DMS 273 (cell line): ENCODE results near the gene SLIT3.
"Not testable (repeated sequence)": the region's sequence is repeated elsewhere in the genome, so short reads cannot be mapped to it uniquely, and the experiment has no call there.

Experiments used
- DNase-seq: peaks from one replicate; lab custom pipeline; 2025; ENCODE audit not compliant: unreplicated experiment; lab: John Stamatoyannopoulos, UW

SLIT3 gene

DNA sequence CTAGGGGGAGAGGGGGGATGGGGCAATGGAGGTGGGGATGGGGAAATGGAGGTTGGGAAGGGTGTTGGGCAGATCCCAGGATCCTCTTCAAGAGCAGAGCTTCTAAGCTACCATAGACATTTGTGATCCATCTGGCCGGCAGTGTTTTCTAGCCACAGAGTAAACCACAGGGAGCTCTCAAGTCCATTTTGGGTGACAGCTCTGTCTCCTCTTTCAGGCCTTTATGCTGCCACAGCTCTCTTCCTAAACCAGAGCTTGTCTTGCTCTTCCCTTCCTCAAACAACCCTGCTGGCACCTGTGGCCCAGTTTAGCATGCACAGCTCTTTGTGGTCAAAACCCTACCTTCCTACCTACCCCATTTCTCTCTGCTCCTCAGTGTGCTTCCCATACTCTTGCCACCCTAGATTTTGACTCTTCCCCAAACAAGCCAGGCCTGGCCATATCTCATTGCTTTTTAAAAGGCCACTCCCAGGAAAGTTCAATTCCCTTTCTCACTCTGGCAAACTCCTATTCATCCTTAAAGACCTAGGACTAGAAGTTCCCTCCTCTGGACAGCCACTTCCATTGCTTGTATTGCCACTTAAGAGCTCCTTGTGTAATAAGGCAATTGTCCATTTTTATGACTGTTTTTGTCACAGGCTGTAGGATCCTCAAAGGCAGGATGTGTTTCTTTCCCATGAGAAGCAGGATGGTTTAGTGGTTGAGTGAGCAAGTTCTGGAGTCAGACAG lies 637.5 kb downstream of the SLIT3 start:
- no peak for DNase-seq

DNA sequence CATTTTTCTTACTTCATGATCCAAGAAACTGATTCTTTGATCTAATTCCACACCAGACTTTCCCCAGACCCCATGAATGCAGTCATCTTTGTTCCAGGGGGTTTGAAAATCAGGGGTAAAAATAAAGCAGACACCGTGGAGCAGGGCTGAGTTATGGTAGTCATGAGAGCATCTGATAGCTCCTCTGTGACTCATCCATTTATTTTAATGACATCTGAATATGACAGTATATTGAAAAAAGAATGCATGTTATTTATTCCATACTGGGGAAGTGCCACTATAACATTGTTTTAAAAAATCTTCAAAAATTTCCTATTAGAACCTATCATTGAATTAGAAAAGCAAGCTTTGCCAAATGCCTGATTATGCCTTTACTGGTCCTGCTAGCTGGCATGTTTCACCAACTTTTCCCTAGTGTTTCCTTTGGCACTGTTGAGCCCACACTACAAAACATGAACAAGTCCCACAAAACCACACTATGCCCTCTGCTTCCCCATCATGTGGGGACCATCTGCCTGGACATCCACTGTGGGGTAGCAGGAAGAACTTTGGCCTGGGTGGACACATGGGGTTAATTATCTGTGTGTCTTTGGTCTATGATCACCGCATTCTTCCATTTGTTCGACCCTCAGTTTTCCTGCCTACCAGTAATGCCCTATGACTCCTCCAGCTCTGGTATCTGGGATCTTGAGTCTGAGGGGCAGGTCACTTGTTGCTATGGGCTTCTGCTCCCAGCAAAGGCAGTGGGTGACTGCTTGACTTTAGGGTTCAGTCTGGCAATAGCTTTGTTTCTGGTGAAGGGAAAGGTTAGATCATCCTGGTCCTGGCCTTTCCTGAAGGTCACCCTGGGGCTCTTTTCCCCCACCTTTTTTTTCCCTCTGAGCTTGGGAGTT lies 639.1 kb downstream of the SLIT3 start:
- no peak for DNase-seq

DNA sequence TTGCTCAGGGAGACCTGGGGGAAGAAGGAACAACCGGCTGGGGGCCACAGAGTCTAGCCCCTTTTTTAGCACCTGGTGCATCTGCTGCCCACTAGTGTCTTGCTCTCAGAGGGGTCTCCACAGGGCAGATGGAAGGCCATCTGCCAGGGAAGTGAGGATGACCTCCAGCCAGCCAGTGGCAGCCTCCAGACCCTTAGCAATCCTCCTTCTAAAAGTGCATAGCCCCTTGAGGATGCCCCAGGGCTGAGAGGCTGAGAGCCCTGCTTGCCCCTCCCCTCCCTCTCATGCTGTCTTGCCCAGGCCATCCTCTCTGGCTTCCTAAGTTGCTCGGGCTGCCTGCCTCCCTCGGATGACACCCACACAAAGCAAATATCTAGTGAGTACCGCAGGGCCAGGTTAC lies 640.2 kb downstream of the SLIT3 start:
- no peak for DNase-seq

DNA sequence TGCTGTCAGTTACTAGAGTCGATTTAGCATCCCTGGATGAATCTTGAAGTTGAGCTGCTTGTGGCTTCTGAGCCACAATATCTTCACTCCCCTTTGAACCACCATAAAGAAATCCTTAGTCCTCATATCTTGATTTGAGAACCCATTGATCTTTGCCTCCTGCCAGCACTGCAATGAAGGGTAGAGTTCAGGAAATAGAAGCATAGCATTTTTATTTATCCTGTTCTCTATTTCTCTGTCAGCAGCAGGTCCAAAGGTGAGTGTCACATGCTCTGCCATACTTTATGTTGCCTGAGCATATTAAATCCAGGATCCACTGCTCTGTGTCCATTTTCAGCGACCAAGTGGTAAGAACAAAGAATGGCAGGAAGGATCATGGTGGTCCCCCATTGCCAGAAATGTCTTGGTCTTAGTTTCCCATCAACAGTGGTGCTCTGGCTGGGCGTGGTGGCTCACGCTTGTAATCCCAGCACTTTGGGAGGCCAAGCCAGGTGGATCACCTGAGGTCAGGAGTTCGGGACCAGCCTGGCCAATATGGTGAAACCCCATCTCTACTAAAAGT lies 641.6 kb downstream of the SLIT3 start:
- no peak for DNase-seq

DNA sequence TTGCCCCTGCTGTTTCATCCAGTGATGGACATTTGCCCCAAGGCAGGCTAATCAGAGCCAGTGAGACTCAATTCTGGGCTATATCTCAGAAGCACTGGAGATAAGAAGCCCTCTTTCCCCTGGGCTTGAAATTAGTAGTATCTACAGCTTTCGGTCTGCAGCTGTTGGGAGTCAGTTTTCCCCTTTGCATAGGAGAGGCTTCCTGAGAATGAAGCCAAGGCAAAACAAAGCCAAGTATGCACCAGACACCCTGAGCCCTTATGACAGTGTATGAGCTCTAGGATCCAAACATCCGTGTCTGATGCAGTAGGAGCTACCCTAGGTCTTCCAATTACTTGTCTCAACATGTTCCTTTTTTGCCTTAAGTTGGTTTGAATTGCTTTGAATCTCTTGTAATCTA lies 642.5 kb downstream of the SLIT3 start:
- no peak for DNase-seq

DNA sequence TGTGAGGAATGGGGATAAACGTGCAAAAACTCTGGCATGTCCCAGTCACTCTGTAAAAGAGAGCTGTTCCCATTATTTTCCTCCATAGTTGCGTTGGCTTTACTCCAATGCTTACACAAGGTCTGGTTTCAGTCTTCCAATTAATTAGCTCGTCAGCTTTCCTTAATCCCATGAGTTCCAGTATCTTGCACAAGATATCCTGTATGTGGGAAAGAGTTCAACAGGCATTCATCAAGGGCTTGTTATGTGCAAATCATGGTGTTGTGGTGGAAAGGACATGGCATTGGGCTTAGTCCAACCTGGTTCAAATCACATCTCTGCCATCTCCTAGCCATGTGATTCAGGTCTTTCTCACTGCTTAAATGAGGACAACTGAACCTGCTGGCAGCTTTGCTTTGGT lies 644.3 kb downstream of the SLIT3 start:
- peak; percentile 18 for DNase-seq

DNA sequence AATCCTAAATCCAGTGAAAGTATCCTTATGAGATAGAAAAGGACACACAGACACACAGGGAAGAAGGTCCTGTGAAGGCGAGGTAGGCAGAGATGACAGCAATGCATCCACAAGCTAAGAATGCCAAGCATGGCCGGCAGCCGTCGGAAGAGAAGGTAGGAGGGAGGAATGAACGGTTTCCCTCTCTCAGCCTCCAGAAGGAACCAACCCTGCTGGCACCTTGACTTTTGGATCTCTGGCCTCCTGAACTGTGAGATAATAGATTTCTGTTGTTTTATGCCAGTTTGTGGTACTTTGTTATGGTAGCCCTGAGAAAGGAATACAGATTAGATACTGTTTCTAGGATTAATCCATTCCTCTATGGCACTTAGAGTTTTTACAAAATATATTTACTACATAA lies 645.6 kb downstream of the SLIT3 start:
- no peak for DNase-seq

DNA sequence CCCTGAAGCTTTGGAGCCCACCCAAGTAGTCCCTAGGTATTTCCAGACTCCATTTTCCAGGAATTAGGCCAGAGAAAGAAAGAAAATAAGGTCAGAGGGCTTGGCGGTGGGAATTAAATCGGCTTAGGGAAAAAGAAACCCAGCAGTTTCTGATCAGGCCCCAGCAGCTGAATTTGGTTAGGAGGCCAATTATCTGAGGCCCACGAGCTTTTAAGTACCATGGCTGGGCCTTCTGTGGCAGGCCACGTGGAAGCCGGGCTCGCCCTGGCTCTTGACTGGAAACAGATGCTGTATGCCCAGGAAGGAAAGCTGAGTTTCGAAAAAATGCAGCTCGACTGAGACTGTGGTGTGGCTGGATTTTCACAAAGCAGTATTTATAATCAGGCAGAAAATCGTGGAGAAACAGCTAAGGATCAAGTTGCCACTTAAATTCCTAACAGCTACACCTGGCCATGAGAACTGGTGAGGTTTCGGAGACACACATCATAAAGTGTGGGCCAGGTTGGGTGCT lies 646.7 kb downstream of the SLIT3 start:
- DNase-seq, result peak; percentile 45

DNA sequence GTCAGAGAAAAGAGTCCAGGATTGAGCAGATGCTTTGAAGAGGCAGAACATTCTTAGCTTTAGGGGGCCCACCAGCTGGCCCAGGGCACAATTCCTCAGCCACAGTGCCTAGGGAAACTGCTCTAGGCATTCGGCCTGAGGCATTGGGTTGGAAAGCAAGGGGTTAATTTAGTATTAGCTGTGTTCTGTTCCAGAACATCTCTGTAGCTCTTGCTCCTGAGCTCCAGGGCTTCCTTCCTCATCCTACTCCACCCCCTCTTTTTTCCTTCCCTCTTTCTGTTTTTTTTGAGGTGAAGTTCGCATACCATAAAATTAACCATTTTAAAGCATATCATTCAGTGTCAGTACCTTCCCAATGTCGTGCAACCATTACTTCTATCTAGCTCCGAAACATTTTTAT lies 647.3 kb downstream of the SLIT3 start:
- no peak for DNase-seq

DNA sequence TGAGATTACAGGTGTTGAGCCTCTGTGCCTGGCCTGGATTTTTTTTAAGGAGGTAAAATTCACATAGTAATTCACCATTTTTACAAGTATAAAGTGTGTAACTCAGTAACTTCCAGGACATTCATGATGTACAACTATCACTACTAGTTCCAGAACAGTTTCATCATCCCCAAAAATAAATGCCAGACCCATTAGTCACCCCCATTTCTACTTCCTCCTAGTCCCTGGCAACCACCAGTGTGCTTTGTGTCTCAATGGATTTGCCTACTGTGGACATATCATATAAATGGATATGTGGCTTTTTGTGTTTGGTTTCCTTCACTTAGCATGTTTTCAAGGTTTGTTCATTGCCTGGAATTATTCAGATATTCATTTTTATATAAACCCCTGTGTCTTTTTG lies 649.3 kb downstream of the SLIT3 start:
- no peak for DNase-seq

DNA sequence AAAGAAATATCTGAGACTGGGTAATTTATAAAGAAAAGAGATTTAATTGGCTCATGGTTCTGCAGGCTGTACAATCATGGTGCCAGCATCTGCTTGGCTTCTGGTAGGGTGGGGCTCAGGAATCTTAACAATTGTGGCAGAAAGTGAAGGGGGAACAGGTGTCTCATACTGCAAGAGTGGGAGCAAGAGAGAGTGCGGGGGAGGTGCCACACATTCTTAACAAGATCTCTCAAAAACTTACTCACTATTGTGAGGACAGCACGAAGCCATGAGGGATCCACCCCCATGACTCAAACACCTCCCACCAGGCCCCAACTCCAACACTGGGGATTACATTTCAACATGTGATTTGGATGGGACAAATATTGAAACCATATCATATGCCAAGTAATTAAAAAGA lies 651.6 kb downstream of the SLIT3 start:
- DNase-seq, result no peak

DNA sequence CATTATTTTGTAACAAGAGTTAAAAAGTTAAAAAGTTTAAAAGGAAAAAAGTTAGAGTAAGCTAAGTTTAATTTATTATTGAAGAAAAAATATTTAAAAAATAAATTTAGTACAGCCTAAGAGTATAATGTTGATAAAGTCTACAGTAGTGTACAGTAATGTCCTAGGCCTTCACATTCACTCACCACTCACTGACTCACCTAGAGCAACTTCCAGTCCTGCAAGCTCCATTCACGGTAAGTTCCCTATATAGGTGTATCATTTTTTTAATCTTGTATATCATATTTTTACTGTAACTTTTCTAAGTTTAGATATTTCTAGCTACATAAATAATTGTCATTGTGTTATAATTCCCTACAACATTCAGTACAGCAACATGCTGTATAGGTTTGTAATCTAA lies 652.4 kb downstream of the SLIT3 start:
- no peak for DNase-seq

DNA sequence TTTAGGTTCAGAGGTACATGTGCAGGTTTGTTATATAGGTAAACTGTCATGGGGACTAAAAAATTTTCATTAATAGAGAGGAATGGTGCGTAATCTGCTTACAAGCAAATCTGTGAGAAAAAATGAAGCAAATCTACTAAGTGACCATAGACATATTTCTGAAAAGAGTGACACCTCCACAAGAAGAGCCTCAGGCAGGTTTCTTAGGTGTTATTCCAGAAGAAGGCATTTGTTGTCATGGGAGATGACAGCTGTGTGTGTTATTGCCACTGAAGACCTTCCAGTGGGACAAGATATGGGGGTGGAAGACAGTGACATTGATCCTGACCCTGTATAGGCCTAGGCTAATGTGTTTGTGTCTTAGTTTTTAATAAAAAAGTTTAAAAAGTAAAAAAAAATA lies 652.9 kb downstream of the SLIT3 start:
- DNase-seq, result no peak

DNA sequence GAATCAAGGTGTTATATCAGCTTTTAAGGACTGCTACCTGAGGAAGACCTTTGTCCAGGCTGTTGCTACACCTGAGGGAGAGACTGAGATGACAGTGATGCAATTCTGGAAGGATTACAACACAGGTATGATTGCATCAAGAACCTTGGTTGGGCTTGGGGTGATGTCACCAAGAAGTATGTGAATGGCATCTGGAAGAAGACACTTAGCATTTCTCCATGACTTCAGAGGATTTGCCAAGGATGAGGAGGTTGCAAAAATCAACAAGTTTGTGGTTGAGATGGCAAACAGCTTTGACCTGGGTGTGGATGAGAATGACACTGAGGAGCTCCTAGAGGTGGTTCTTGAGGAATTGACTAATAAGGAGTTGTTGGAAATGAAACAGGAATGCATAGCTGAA lies 653.9 kb downstream of the SLIT3 start:
- DNase-seq, result no peak

DNA sequence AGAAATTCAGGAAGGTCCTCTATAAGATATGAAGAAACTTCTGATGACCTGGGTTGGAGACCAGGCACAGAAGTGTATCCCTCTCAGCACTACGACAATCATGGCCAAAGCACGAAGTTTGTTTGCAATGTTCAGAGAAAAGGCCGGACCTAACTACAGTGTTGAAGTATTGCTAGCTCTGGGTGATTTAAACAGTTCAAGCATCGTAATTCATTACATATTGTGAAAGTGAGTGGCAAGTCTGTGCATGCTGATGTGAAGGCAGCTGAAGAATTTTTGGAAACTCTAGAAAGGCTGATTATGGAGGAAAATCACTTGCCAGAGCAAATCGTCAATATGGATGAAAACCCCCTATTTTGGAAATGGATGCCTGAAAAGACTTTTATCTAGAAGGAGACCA lies 654.6 kb downstream of the SLIT3 start:
- no peak for DNase-seq

DNA sequence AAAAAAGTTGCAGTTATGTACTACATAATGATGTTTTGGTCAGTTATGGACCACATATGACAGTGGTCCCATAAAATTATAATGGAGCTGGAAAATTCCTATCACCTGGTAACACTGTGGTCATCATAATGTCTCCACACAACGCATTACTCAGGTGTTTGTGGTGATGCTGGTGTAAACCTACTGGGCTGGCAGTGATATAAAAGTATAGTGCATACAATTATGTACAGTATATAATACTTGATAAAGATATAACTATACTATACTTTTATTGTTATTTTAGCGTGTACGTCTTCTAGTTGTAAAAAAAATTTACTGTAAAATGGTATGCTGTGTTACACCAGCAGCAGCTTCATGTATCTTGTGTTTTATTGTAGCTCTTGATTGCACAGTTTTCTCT lies 655.7 kb downstream of the SLIT3 start:
- no peak for DNase-seq

DNA sequence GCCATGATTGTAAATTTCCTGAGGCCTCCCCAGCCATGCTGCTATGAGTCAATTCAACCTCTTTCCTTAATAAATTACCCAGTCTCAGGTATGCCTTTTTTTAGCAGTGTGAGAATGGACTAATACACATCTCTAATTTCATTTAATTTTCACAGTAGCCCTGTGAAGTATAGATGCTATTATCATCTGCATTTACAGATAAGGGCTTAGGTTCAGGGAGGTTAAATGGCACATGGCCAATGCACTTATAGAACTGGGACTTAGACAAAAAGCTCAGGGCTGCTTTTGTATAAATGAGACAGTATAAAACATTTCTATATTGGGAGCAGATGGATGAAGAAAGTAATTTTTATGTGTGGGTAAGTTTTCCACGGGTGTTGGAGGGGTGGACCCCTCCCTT lies 658.9 kb downstream of the SLIT3 start:
- no peak for DNase-seq

DNA sequence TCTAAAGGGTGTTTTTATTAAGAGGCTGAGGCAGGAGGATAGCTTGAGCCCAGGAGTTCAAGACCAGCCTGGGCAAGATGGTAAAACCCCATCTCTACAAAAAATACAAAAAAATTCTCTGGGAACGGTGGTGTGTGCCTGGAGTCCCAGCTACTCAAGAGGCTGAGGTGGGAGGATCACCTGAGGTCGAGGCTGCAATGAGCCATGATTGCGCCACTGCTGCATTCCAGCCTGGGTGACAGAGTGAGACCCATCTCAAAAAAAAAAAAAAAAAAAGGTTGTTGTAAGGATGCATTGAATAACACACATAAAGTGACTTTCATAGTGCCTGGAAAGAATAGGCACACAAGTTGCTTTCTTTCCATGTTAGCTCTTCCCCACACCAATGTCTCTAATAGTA lies 662.1 kb downstream of the SLIT3 start:
- not testable (repeated sequence) for DNase-seq

DNA sequence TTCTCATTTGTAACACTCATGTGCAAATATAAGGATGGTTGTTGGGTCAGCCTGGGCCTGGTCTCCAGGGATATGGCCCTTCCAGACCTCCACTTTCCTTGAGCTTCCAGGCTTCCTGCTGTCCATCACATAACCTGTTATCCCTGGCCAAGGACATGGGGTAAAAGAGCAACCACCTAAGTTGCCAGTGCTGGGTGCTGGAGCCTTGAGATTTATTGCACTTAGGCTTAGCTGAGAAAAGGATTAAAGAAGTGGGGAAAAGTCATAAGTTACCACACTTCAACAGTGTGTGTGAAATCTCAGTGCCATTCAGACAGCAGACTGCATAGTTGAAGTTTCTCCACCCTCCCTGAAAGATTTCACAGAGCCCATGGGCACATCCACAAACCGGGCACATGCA lies 663.1 kb downstream of the SLIT3 start:
- DNase-seq, result no peak

DNA sequence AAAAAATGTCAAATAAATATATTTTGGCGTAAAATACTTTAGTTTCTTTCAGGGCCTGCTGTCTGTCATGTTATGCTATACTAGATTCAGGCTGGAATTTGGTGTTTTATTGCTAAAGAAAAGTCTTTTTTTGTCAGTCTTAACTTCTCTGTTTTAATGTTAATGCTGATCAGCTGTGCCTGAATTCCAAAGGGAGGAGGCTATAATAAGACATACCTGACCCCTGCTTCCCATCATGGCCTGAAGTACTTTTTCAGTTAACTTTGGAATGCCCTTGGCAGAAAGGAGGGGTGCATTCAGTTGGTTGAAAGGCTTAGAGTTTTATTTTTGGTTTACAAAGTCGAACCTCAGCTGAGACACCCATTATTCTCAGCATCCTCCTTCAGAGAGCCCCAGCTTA lies 663.7 kb downstream of the SLIT3 start:
- no peak for DNase-seq

DNA sequence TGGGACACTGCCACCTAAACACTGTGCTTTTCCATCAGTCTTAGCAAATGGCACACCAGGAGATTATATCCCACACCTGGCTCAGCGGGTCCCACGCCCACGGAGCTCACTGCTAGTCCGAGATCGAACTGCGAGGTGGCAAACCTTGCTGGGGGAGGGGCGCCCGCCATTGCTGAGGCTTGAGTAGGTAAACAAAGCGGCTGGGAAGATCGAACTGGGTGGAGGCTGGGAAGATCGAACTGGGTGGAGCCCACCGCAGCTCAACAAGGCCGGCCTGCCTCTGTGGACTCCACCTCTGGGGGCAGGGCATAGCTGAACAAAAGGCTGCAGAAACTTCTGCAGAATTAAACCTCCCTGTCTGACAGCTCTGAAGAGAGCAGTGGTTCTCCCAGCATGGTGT lies 670.0 kb downstream of the SLIT3 start:
- not testable (repeated sequence) for DNase-seq

DNA sequence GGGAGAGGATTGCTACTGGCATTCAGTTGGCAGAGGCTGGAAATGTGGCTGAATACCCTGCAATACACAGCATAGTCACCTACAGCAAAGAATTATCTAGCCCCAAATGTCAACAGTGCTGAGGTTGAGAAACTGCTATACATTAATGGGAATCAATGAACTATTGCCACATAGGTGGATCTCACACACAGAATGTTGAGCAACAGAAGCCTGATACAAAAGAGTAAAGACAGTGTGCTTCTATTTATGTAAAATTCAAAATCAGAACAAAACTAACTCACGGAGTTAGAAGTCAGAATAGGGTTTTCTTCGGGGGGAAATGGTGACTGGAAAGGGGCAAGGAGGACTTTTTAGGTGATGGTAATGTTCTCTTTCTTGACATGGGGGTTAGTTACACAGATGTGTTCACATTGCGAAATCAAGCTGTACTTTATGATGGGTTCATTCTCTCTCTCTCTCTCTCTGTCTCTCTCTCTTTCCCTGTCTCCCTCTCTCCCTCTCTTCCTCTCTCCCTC lies 676.0 kb downstream of the SLIT3 start:
- DNase-seq, result no peak
